ENCODE measurements around the gene ATL2. TPM values are rescaled to one million over a fixed set of nuclear protein-coding genes. Genes with fewer than 3 reads are reported as not detected.
A peak's percentile ranks its signal among the peaks of the same experiment; 100 is the strongest.
"Not testable (repeated sequence)": the region's sequence is repeated elsewhere in the genome, so short reads cannot be mapped to it uniquely, and the experiment has no call there.

The ATL2 gene
- total RNA-seq, 1 donor from 2014 or later: 55.8 TPM

DNA sequence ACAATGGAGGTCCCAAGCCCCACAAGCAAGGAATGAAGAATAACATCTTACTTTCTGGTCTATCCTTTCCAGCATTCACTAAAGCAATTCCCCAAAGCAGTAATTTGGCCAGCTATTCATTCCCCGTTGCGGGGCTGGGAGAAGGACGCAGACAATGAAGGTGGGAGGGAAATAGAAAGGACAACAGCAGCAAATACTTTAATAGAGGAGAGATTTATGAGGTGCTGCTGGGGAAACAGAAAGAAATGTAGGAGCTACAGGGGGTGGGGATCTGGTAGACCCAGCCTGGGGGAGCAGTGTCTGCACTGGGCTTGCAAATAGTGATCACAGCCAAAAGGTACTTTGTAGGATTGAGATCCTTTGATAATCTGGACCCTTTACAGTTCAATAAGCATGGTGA lies 13.9 kb upstream of the ATL2 start:
- Histone ChIP-seq H3K4me1 (ENCODE audit: control insufficient read depth in 3 of 3, insufficient read depth in 3 of 3, low read length in 3 of 3) (no peaks in the 10 kb centered on the region), H3K36me3 (ENCODE audit: control insufficient read depth in 3 of 3, insufficient read depth in 3 of 3, low read length in 3 of 3) (no peaks in the 10 kb centered on the region), H3K9me3 (ENCODE audit: control insufficient read depth in 3 of 3, low read length in 3 of 3) (no peaks in the 10 kb centered on the region), H3K27ac (ENCODE audit: low read depth, low read length) (no peak overlapping the region), H3K9ac (ENCODE audit: low read depth in 1 of 3, low read length in 3 of 3) (no peak overlapping the region), H3K27me3 (ENCODE audit: control insufficient read depth in 3 of 3, insufficient read depth in 3 of 3, low read length in 3 of 3) (no peaks in the 10 kb centered on the region), H3K4me3 (ENCODE audit: low read length in 3 of 3) (no peak overlapping the region)

GRCh38 chr2:38387887-38388286 lies 10.8 kb upstream of the ATL2 start:
- no peaks in the 10 kb centered on the region for H3K27me3 ChIP-seq (ENCODE audit: control insufficient read depth in 3 of 3, insufficient read depth in 3 of 3, low read length in 3 of 3)
- no peaks in the 10 kb centered on the region for H3K4me1 ChIP-seq (ENCODE audit: control insufficient read depth in 3 of 3, insufficient read depth in 3 of 3, low read length in 3 of 3)
- H3K36me3 ChIP-seq (ENCODE audit: control insufficient read depth in 3 of 3, insufficient read depth in 3 of 3, low read length in 3 of 3): no peaks in the 10 kb centered on the region
- H3K27ac ChIP-seq (ENCODE audit: low read depth, low read length): no peak overlapping the region
- H3K9me3 ChIP-seq (ENCODE audit: control insufficient read depth in 3 of 3, low read length in 3 of 3): no peaks in the 10 kb centered on the region
- no peak overlapping the region for H3K9ac ChIP-seq (ENCODE audit: low read depth in 1 of 3, low read length in 3 of 3)
- no peak overlapping the region for H3K4me3 ChIP-seq (ENCODE audit: low read length in 3 of 3)

GRCh38 chr2:38386821-38387220 lies 9.7 kb upstream of the ATL2 start:
- no peaks in the 10 kb centered on the region for H3K36me3 ChIP-seq (ENCODE audit: control insufficient read depth in 3 of 3, insufficient read depth in 3 of 3, low read length in 3 of 3)
- no peaks in the 10 kb centered on the region for H3K27me3 ChIP-seq (ENCODE audit: control insufficient read depth in 3 of 3, insufficient read depth in 3 of 3, low read length in 3 of 3)
- H3K9me3 ChIP-seq (ENCODE audit: control insufficient read depth in 3 of 3, low read length in 3 of 3): no peaks in the 10 kb centered on the region
- no peaks in the 10 kb centered on the region for H3K4me1 ChIP-seq (ENCODE audit: control insufficient read depth in 3 of 3, insufficient read depth in 3 of 3, low read length in 3 of 3)
- H3K9ac ChIP-seq (ENCODE audit: low read depth in 1 of 3, low read length in 3 of 3): no peak overlapping the region
- H3K27ac ChIP-seq (ENCODE audit: low read depth, low read length): no peak overlapping the region
- H3K4me3 ChIP-seq (ENCODE audit: low read length in 3 of 3): no peak overlapping the region

DNA sequence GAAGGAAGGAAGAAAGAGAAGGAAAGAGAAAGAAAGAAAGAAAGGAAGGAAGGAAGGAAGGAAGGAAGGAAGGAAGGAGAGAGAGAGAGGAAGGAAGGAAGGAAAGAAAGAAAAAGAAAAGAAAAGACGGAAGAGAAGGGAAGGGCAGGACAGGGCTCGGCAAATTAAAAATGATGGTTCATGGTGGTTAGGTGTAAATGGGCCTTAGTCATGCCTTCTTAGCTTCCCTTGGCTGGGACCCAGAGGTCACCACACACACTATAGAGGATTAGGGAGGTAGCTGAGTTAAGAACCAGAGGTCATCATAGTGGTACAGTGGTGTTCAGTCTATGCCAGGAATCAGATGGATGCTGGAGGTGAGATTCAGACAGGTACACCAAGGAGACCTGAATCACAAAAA lies 9.3 kb upstream of the ATL2 start:
- Histone ChIP-seq H3K4me1 (ENCODE audit: control insufficient read depth in 3 of 3, insufficient read depth in 3 of 3, low read length in 3 of 3) (no peaks in the 10 kb centered on the region), H3K27ac (ENCODE audit: low read depth, low read length) (no peak overlapping the region), H3K4me3 (ENCODE audit: low read length in 3 of 3) (no peak overlapping the region), H3K36me3 (ENCODE audit: control insufficient read depth in 3 of 3, insufficient read depth in 3 of 3, low read length in 3 of 3) (no peaks in the 10 kb centered on the region), H3K9me3 (ENCODE audit: control insufficient read depth in 3 of 3, low read length in 3 of 3) (no peaks in the 10 kb centered on the region), H3K9ac (ENCODE audit: low read depth in 1 of 3, low read length in 3 of 3) (no peak overlapping the region), H3K27me3 (ENCODE audit: control insufficient read depth in 3 of 3, insufficient read depth in 3 of 3, low read length in 3 of 3) (no peaks in the 10 kb centered on the region)

DNA sequence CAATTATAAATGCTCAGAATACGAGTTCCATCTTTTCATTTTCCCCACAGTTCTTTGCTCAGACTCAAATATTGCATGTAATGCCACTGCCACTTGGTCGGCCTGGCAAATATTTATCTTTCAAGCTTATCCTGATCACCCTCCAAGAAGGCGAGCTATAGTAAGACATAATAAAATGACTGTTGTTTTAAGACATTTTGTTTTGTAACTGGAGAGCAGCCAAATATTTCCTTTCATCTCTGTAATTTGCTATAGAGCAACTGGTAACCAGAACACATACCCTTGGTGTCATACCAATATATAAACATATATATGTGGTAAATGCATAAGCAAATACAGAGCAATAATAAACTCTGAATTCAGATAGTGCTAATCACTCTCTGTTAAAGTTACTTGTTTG lies 7.3 kb upstream of the ATL2 start:
- H3K36me3 ChIP-seq (ENCODE audit: control insufficient read depth in 3 of 3, insufficient read depth in 3 of 3, low read length in 3 of 3): no peaks in the 10 kb centered on the region

GRCh38 chr2:38383741-38384140 lies 6.7 kb upstream of the ATL2 start:
- H3K4me1 ChIP-seq (ENCODE audit: control insufficient read depth in 3 of 3, insufficient read depth in 3 of 3, low read length in 3 of 3); H3K36me3 ChIP-seq (ENCODE audit: control insufficient read depth in 3 of 3, insufficient read depth in 3 of 3, low read length in 3 of 3); H3K4me3 ChIP-seq (ENCODE audit: low read length in 3 of 3); H3K9me3 ChIP-seq (ENCODE audit: control insufficient read depth in 3 of 3, low read length in 3 of 3); H3K27ac ChIP-seq (ENCODE audit: low read depth, low read length); H3K9ac ChIP-seq (ENCODE audit: low read depth in 1 of 3, low read length in 3 of 3); H3K27me3 ChIP-seq (ENCODE audit: control insufficient read depth in 3 of 3, insufficient read depth in 3 of 3, low read length in 3 of 3): not testable (repeated sequence)

More for the DNA sequence above, 7.3 kb upstream of the ATL2 start:
- Histone ChIP-seq H3K27me3 (ENCODE audit: control insufficient read depth in 3 of 3, insufficient read depth in 3 of 3, low read length in 3 of 3) (no peaks in the 10 kb centered on the region), H3K9me3 (ENCODE audit: control insufficient read depth in 3 of 3, low read length in 3 of 3) (no peaks in the 10 kb centered on the region), H3K27ac (ENCODE audit: low read depth, low read length) (no peak overlapping the region), H3K4me1 (ENCODE audit: control insufficient read depth in 3 of 3, insufficient read depth in 3 of 3, low read length in 3 of 3) (no peaks in the 10 kb centered on the region), H3K4me3 (ENCODE audit: low read length in 3 of 3) (no peak overlapping the region), H3K9ac (ENCODE audit: low read depth in 1 of 3, low read length in 3 of 3) (no peak overlapping the region)

DNA sequence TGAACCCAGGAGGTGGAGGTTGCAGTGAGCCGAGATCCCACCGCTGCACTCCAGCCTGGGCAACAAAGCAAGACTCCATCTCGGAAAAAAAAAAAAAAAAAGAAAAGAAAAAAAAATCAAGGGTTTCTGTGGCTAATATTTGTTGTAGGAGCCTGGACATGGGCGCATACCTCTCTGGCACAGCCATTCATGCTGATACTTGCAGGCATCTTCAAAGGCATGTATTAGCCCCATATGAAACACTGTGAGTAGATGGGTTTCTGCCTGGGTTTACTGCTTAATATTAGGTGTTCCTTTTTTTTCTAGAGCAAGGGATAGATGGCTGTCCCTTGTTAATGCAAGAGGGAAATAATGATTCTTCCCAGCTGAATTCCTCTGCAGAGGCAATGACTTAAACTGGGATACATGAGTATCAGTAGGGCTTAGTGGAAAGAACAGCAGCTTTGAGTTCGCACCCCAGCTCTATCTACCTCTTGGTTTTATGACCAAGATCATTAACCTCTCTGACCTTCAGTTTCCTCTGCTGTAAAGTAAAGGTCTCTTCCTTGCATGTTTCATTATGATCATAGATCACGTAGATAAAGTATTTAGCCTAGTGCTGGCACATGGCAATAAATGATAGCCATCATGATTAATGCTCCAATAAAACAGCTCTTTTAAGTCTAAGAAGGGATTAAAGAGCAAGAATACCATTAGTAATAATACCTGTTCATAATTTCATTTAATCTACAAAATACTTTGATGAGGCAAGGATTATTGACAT lies 4.5 kb upstream of the ATL2 start:
- Histone ChIP-seq H3K4me1 (ENCODE audit: control insufficient read depth in 3 of 3, insufficient read depth in 3 of 3, low read length in 3 of 3) (peaks cover 4 to 10% (median 7%) of the 10 kb centered on the region in 3 donors), H3K9me3 (ENCODE audit: control insufficient read depth in 3 of 3, low read length in 3 of 3) (no peaks in the 10 kb centered on the region), H3K27ac (ENCODE audit: low read depth, low read length) (no peak overlapping the region), H3K4me3 (ENCODE audit: low read length in 3 of 3) (no peak overlapping the region), H3K36me3 (ENCODE audit: control insufficient read depth in 3 of 3, insufficient read depth in 3 of 3, low read length in 3 of 3) (no peaks in the 10 kb centered on the region), H3K27me3 (ENCODE audit: control insufficient read depth in 3 of 3, insufficient read depth in 3 of 3, low read length in 3 of 3) (no peaks in the 10 kb centered on the region), H3K9ac (ENCODE audit: low read depth in 1 of 3, low read length in 3 of 3) (no peak overlapping the region)

GRCh38 chr2:38380397-38381130 lies 3.5 kb upstream of the ATL2 start:
- no peaks in the 10 kb centered on the region for H3K36me3 ChIP-seq (ENCODE audit: control insufficient read depth in 3 of 3, insufficient read depth in 3 of 3, low read length in 3 of 3)
- no peak overlapping the region for H3K27ac ChIP-seq (ENCODE audit: low read depth, low read length)
- H3K9ac ChIP-seq (ENCODE audit: low read depth in 1 of 3, low read length in 3 of 3): no peak overlapping the region
- H3K4me3 ChIP-seq (ENCODE audit: low read length in 3 of 3): no peak overlapping the region
- H3K27me3 ChIP-seq (ENCODE audit: control insufficient read depth in 3 of 3, insufficient read depth in 3 of 3, low read length in 3 of 3): no peaks in the 10 kb centered on the region
- no peaks in the 10 kb centered on the region for H3K9me3 ChIP-seq (ENCODE audit: control insufficient read depth in 3 of 3, low read length in 3 of 3)
- H3K4me1 ChIP-seq (ENCODE audit: control insufficient read depth in 3 of 3, insufficient read depth in 3 of 3, low read length in 3 of 3): peaks cover 9 to 13% (median 11%) of the 10 kb centered on the region in 3 donors

DNA sequence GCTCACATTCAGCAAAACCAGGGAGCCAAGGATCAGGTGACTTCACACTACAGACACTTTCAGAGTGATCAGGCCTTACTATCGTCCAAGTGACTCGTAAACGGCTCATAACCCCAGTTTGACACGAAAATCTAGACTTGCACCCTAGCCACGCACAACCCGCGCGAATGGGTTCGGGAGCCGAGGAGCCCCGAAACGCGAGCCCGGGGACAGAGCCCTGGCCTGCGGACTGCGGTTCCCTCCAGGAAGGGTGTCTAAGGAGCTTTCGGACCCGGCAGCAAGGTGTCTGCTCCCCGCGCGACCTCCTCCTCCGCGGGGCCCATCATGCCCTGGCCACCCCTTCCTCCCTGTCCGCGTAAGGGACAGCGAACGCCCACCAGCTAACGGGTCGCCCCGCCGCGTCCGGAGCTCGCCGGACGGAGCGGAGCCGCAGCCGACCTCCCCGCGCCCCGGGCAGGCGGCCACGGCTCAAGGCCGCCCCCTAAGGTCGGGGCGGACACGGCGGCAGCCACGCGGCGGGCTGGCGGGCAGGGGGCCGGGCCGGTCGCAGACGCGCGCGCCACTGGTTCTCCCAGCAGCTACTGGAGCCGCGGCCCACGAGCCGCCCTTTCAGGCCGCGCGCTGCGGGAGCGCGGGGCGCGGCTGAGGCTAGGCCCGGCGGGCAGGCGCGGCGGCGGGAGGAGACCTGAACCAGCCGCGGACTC lies 575 bp downstream of the ATL2 start:
- H3K4me1 ChIP-seq (ENCODE audit: control insufficient read depth in 3 of 3, insufficient read depth in 3 of 3, low read length in 3 of 3): peaks cover 26 to 38% (median 32%) of the 10 kb centered on the region in 3 donors
- H3K36me3 ChIP-seq (ENCODE audit: control insufficient read depth in 3 of 3, insufficient read depth in 3 of 3, low read length in 3 of 3): no peaks in the 10 kb centered on the region
- H3K27me3 ChIP-seq (ENCODE audit: control insufficient read depth in 3 of 3, insufficient read depth in 3 of 3, low read length in 3 of 3): no peaks in the 10 kb centered on the region
- H3K4me3 ChIP-seq (ENCODE audit: low read length in 3 of 3): peak overlapping the region; percentile 84 to 96 (median 92)
- no peaks in the 10 kb centered on the region for H3K9me3 ChIP-seq (ENCODE audit: control insufficient read depth in 3 of 3, low read length in 3 of 3)
- H3K9ac ChIP-seq (ENCODE audit: low read depth in 1 of 3, low read length in 3 of 3): peak overlapping the region; percentile 90 to 98 (median 94)
- H3K27ac ChIP-seq (ENCODE audit: low read depth, low read length): peak overlapping the region; percentile 92

Data from skeletal muscle tissue (tissue), 4 donors.